DND-41 (cell line): ENCODE results near the gene SLC25A22.
A peak's percentile ranks its signal among the peaks of the same experiment; 100 is the strongest.

Source experiments
- ATAC-seq: fragments of 200-7000 bp; cut with Tn5 transposase; 3 replicates; pipeline ENCODE4 v1.9.1; 2021; ENCODE audit warnings: low read depth; ENCODE audit not compliant: insufficient read depth
- DNase-seq: peaks from one replicate; pipeline ENCODE4 v3.0.0-alpha.2; 2020
- H2AFZ ChIP-seq: 2 replicates; pipeline ENCODE4 v1.6.0; 2012; ENCODE audit warnings: low read depth, low read length
- H3K27ac ChIP-seq: 2 replicates; pipeline ENCODE4 v1.5.1; 2012; ENCODE audit warnings: low read length, inconsistent platforms
- H3K27me3 ChIP-seq: fragments of 200-600 bp; sonication (generic); 2 replicates; pipeline ENCODE4 v1.6.0; 2012; ENCODE audit warnings: low read length, mild to moderate bottlenecking, inconsistent platforms; ENCODE audit not compliant: insufficient read depth, poor library complexity
- H3K36me3 ChIP-seq: 2 replicates; pipeline ENCODE4 v1.5.1; 2012; ENCODE audit warnings: low read length, inconsistent platforms; ENCODE audit not compliant: insufficient read depth
- H3K4me1 ChIP-seq: 2 replicates; pipeline ENCODE4 v1.5.1; 2012; ENCODE audit warnings: mild to moderate bottlenecking, low read length; ENCODE audit not compliant: insufficient read depth
- H3K4me2 ChIP-seq: 2 replicates; pipeline ENCODE4 v1.6.0; 2012; ENCODE audit warnings: mild to moderate bottlenecking, moderate library complexity, low read length, inconsistent platforms; ENCODE audit not compliant: insufficient read depth
- H3K4me3 ChIP-seq, 2 experiments: fragments of 200-600 bp in 1 of 2; shearing (Covaris generic) in 1 of 2; 2 replicates each; pipeline ENCODE4 v1.5.1; 2012 to 2016; ENCODE audit warnings: inconsistent platforms in 2 of 2, low read length in 2 of 2, mild to moderate bottlenecking in 2 of 2, low read depth in 1 of 2, moderate library complexity in 1 of 2
- H3K79me2 ChIP-seq: 2 replicates; pipeline ENCODE4 v1.6.0; 2012; ENCODE audit warnings: low read length, inconsistent platforms; ENCODE audit not compliant: insufficient read depth
- H3K9ac ChIP-seq: 2 replicates; pipeline ENCODE4 v1.6.0; 2012; ENCODE audit warnings: low read depth, mild to moderate bottlenecking, inconsistent platforms, low read length, moderate library complexity
- H3K9me3 ChIP-seq: 2 replicates; pipeline ENCODE4 v1.5.1; 2012; ENCODE audit warnings: low read length, moderate library complexity, mild to moderate bottlenecking, inconsistent platforms; ENCODE audit not compliant: insufficient read depth, severe bottlenecking
- H4K20me1 ChIP-seq: 2 replicates; pipeline ENCODE4 v1.6.0; 2012; ENCODE audit warnings: low read length; ENCODE audit not compliant: insufficient read depth
- EZH2 ChIP-seq: IDR thresholded peaks from 3 replicates; pipeline ENCODE4 v1.6.1; 2012; ENCODE audit warnings: borderline replicate concordance, low read depth, mild to moderate bottlenecking, moderate library complexity, low read length, inconsistent platforms; ENCODE audit not compliant: severe bottlenecking
- TF ChIP-seq, protein P1 (sequence below): IDR thresholded peaks from 2 replicates; pipeline ENCODE4 v1.5.1; 2012; ENCODE audit warnings: borderline replicate concordance, low read length, moderate library complexity, mild to moderate bottlenecking; ENCODE audit not compliant: poor library complexity, severe bottlenecking; ENCODE audit errors: extremely low read depth

The SLC25A22 gene

GRCh38 chr11:810040-810567 lies 12.0 kb upstream of the SLC25A22 start:
- Histone ChIP-seq H2AFZ (no peak overlapping the region), H3K79me2 (peaks cover 50% of the 10 kb centered on the region)
- TF ChIP-seq, protein P1, sequence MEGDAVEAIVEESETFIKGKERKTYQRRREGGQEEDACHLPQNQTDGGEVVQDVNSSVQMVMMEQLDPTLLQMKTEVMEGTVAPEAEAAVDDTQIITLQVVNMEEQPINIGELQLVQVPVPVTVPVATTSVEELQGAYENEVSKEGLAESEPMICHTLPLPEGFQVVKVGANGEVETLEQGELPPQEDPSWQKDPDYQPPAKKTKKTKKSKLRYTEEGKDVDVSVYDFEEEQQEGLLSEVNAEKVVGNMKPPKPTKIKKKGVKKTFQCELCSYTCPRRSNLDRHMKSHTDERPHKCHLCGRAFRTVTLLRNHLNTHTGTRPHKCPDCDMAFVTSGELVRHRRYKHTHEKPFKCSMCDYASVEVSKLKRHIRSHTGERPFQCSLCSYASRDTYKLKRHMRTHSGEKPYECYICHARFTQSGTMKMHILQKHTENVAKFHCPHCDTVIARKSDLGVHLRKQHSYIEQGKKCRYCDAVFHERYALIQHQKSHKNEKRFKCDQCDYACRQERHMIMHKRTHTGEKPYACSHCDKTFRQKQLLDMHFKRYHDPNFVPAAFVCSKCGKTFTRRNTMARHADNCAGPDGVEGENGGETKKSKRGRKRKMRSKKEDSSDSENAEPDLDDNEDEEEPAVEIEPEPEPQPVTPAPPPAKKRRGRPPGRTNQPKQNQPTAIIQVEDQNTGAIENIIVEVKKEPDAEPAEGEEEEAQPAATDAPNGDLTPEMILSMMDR: no peak
- TF ChIP-seq EZH2: no peak

DNA sequence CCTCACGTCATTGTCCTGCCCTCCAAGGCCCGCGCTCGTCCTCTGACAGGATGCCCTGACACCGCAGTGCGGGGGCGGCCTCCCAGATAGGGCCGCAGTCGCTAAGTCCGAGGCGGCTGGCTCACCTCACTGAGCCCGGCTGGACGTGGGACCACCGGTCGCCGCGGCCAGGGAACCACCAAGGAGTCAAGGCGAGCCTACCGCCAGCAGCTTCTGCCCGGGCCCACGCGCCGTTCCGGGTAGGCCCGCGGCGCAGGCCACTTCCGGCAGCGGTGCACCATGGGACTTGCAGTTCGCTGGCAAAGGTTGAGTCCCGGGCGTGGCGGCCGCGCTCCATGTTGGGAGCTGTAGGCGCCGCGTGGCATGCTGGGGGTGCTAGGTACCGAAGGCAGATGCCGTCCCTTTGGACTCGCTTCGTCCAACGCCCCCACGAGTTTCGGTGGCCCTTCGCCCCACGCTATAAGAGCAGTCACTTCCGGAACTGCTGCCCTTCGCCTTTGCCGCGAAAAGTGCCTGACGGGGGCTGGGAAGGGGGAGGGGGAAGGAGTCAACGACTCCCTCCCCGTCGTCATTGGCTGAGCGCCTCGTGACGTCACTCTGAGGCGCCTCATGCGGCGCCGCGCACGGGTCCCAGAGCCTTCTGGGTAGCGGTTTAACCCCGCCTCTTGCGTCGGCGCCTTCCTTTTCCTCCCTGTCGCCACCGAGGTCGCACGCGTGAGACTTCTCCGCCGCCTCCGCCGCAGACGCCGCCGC lies 11.4 kb upstream of the SLC25A22 start, which contains the start of gene RPLP2:
RPLP2 (plus strand) TSS at position 681 of the 753 bp plus-strand sequence. CDS start 268 bp downstream, outside the sequence.
- H3K4me1 ChIP-seq: peaks cover 47% of the 10 kb centered on the region
- H2AFZ ChIP-seq: peak within 1 kb of the TSS; percentile 87
- peaks cover 39% of the 10 kb centered on the region for H3K36me3 ChIP-seq
- DNase-seq (peak; percentile 97), ATAC-seq (peak; percentile 78)
- H3K4me3 ChIP-seq: peak within 1 kb of the TSS; percentile 60 to 79
- peak within 1 kb of the TSS; percentile 84 for H3K9ac ChIP-seq
- H3K27me3 ChIP-seq: no peaks in the 10 kb centered on the region
- peaks cover 41% of the 10 kb centered on the region for H4K20me1 ChIP-seq
- peak within 1 kb of the TSS; percentile 74 for H3K4me2 ChIP-seq
- no peak for TF ChIP-seq EZH2
- TF ChIP-seq, protein P1: no peak
- no peaks in the 10 kb centered on the region for H3K9me3 ChIP-seq
- H3K79me2 ChIP-seq: peaks cover 53% of the 10 kb centered on the region
- H3K27ac ChIP-seq: peak within 1 kb of the TSS; percentile 98

More at GRCh38 chr11:810040-810567, 12.0 kb upstream of the SLC25A22 start:
- Histone ChIP-seq H3K36me3 (peaks cover 39% of the 10 kb centered on the region), H4K20me1 (peaks cover 41% of the 10 kb centered on the region), H3K9me3 (no peaks in the 10 kb centered on the region), H3K27ac (peak overlapping the region; percentile 98), H3K27me3 (no peaks in the 10 kb centered on the region), H3K9ac (peak overlapping the region; percentile 84), H3K4me2 (peak overlapping the region; percentile 74), H3K4me1 (peaks cover 47% of the 10 kb centered on the region), H3K4me3 (peak overlapping the region; percentile 60 to 79)
- no peak for DNase-seq
- no peak for ATAC-seq

- peaks cover 55% of the 10 kb centered on the region for H3K4me1 ChIP-seq
- H3K9ac ChIP-seq: peak overlapping the region; percentile 84
- H3K27ac ChIP-seq: peak overlapping the region; percentile 98
- peaks cover 61% of the 10 kb centered on the region for H3K79me2 ChIP-seq
- peak; percentile 46 for DNase-seq
- H3K36me3 ChIP-seq: peaks cover 43% of the 10 kb centered on the region
- H2AFZ ChIP-seq: peak overlapping the region; percentile 87
- H3K9me3 ChIP-seq: no peaks in the 10 kb centered on the region
- no peak for TF ChIP-seq EZH2
- TF ChIP-seq, protein P1: peak; percentile 9
- peaks cover 44% of the 10 kb centered on the region for H4K20me1 ChIP-seq
- no peaks in the 10 kb centered on the region for H3K27me3 ChIP-seq
- H3K4me3 ChIP-seq: peak overlapping the region; percentile 60 to 79
- peak overlapping the region; percentile 74 for H3K4me2 ChIP-seq
- no peak for ATAC-seq
Observed at GRCh38 chr11:808427-809286, 10.6 kb upstream of the SLC25A22 start.
